Measurements from ENCODE around the gene SPRYD3. TPM values are rescaled to one million over a fixed set of nuclear protein-coding genes. Genes with fewer than 3 reads are reported as not detected.
"Not testable (repeated sequence)": the region's sequence is repeated elsewhere in the genome, so short reads cannot be mapped to it uniquely, and the experiment has no call there.

Gene SPRYD3, protein sequence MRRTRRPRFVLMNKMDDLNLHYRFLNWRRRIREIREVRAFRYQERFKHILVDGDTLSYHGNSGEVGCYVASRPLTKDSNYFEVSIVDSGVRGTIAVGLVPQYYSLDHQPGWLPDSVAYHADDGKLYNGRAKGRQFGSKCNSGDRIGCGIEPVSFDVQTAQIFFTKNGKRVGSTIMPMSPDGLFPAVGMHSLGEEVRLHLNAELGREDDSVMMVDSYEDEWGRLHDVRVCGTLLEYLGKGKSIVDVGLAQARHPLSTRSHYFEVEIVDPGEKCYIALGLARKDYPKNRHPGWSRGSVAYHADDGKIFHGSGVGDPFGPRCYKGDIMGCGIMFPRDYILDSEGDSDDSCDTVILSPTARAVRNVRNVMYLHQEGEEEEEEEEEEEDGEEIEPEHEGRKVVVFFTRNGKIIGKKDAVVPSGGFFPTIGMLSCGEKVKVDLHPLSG
- 10 to 100 TPM; 30.7 to 34.9 TPM for total RNA-seq
- long read RNA-seq, transcript SPRYD3-201 (11 exons, 2,932 nt) = major isoform, 39 of 48 reads
- long read RNA-seq, partial matches to known transcripts = 6 of 48 reads
- long read RNA-seq, other reads (novel, unspliced or antisense) = 3 of 48 reads

DNA sequence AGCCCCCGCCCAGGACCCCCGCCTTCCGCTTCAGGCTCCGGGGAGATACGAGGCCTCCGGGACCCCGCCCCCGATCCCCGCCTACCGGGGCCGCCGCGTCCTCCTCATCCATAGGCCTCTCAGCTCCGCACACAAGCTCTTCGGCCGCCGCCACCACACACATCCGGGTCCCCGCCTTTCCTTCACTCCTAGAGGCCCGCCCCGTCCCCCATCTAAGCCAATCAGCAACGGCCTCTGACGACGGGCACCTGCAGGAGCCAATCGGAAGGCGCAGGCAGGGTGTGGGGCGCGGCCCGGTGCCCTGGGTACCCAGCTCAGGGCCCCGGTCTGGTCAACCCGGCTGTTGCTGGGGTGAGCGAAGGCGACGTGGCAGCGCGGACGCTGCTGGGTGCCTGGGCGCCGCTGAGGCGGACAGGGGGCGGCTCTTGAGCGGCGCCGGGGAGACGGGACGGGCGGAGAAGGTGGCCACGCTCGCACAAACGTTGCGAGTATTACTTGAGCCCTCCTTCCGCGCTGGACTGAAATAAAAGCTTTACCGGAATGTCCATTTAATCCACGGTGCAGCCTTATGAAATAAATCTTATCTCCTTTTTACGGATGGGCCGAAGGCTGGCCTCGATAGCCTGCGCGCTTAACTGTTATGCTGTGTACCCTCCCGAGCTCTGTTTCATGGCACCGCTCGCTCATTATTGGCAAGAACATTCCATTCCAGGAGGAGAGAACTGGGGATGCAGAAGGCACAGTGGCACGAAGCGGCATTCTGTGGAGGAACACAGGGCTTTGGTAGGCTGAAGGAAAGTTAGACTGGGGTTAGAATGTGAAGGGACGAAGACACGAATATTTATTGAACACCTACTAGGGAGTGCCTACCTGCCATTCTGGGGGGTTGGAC is at the start of gene SPRYD3:
TSS of gene SPRYD3 (minus strand) at position 165 of the 892 bp plus-strand sequence. CDS start at position 108, 57 bp downstream.
- peak; percentile 98 for ATAC-seq
- peak; percentile 96 to 97 for DNase-seq
- intact Hi-C loops (cut with DNase I, micrococcal nuclease) = no loop called here

DNA sequence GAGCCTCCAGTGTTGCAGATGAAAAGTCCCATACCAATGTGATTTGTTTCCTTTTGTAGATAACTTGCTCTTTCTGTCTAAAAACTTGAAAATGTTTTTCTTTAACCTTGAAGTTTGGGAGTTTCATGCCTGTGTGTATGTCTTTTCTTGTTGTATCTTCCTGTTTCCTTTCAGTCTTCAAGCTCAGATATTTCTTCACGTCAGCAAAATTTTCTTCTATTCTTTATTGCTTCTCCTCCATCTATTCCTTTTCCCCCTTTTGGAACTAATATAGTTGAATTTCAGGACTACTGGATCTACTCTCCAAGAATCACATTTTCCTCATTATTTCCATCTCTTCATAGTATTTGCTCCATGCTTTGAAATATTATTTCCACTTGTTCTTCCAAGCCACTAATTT is 48.0 kb upstream of the SPRYD3 start:
- no peak for DNase-seq
- intact Hi-C loops (cut with DNase I, micrococcal nuclease) = no loop called here
- ATAC-seq = no peak

DNA sequence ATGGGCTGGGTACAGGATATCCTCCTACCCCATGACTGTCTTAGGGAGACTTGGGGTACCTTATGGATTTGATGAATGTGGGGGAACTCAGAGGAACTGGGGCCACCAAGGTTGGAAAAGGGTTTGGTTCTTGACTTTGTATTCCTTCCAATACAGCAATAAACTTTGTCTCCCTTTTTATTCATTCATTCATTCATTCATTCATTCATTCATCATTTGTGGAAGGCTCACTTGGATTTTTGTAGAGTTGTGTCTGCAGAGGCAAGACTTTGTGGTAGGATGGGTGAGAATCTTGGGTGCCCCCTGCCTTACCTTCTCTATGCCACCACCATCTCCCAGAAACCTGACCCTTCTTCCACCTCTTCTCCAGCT is 45.1 kb upstream of the SPRYD3 start:
- intact Hi-C loops (cut with DNase I, micrococcal nuclease) = no loop called here
- no peak for ATAC-seq
- DNase-seq = no peak

DNA sequence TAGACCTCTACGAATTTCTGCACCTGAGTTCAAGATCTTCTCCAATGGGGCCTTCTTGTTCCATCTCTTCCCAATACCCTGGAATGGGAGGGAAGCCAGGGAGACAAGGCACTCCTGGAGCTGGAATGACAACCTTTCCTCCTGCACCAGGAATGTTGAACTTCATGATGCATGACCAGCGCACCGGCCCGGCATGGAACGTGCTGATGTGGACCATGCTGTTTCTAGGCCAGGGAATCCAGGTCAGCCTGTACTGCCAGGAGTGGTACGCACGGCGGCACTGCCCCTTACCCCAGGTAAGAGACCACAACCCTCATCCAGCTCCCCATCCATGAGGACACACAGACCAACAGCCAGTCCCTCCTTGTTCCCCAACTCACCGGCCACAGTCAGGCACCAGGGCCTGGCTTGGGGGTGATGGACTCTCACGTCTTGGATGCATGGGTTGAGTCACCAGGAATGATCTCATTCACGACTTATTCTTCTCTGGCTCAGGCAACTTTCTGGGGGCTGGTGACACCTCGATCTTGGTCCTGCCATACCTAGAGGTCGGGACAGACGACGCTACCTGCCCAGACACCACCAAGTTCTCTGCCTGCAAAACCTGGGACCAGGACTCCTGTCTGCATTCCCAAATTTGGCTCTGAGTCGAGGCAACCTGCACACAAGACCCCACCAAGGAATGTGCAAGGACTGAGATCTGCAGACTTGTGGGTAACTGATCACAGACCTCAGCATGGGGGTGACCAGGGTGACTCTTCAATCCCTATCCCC is 44.6 kb upstream of the SPRYD3 start:
- ATAC-seq = no peak
- no peak for DNase-seq
- intact Hi-C loops (cut with DNase I, micrococcal nuclease) = no loop called here

DNA sequence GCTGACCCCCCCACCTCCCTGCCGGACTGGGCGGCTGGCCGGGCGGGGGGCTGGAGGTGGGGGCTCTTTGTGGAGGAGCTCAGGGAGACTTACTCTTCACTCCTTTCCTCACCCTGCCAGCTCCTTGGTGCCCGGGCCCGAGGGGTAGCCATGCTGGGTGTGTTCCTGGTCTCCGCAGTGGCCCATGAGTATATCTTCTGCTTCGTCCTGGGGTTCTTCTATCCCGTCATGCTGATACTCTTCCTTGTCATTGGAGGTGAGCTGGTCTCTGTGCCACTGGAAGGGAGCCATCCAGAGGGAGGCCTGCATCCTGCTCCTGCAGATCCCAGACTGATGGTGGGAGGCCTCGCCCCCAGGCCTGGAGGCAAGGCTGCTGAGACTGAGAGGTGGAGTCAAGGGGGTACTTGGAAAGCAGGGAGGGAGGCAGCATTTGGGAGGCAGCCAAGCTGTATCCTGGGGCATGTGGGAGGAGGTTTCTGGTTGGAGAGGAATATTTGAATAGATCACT is 43.8 kb upstream of the SPRYD3 start:
- DNase-seq = no peak
- ATAC-seq = no peak
- intact Hi-C loops (cut with DNase I, micrococcal nuclease) = no loop called here

DNA sequence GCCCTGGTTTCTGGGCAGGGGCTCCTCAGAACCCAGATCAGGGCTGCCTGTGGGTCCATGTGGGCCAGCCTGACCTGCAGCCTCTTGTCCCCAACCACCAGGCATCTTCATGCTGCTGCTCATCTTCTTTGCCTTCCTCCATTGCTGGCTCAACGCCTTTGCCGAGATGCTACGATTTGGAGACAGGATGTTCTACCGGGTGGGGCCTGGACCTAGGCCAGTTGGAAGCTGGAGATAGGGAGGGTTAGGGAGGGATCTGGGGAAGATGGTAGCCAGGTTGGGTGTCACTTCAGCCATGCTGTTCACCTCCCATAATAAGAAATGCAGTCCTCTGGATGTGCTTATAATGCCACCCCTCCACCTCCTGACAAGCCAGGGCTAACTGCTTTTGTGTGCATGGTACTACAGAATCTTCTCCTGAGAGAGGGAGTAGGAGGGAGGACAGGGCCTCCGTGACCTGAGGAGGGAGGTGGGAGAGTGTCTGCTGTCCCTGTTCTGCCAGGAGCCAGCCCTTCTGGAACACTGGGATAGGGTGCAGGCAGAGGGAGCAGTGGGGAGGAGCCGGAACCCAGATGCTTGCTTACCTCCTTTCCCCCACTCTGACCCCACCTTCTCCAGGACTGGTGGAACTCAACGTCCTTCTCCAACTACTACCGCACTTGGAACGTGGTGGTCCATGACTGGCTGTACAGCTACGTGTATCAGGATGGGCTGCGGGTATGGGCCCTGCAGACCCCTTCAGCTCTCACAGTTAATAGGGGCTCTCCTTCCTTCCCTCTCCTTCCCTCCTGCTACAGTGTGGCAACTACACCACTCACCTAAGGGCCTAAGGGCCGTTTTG is 41.7 kb upstream of the SPRYD3 start:
- no peak for ATAC-seq
- DNase-seq = no peak
- intact Hi-C loops (cut with DNase I, micrococcal nuclease) = no loop called here

DNA sequence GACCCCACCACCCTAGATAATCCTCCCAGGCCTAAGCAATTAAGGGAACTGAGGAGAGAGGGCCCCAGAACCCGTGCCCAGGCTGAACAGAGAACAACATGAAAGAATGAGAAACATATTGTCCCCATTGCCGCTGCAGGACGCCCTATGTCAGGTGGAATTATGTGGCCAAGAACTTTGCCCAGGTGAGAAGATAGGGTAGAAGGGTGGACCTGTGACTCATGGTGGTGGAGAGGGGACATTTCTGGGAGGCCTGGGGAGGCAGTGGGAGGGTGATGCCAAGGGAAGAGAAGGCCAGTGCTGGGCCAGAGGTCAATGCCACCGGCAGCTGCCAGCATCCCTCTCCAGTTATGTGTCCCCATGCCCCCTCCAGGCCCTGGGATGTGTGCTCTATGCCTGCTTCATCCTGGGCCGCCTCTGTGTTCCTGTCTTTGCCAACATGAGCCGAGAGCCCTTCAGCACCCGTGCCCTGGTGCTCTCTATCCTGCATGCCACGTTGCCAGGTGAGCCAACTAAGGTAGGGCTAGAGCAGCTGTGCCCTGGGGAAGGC is 39.6 kb upstream of the SPRYD3 start:
- intact Hi-C loops (cut with DNase I, micrococcal nuclease) = no loop called here
- DNase-seq = no peak

DNA sequence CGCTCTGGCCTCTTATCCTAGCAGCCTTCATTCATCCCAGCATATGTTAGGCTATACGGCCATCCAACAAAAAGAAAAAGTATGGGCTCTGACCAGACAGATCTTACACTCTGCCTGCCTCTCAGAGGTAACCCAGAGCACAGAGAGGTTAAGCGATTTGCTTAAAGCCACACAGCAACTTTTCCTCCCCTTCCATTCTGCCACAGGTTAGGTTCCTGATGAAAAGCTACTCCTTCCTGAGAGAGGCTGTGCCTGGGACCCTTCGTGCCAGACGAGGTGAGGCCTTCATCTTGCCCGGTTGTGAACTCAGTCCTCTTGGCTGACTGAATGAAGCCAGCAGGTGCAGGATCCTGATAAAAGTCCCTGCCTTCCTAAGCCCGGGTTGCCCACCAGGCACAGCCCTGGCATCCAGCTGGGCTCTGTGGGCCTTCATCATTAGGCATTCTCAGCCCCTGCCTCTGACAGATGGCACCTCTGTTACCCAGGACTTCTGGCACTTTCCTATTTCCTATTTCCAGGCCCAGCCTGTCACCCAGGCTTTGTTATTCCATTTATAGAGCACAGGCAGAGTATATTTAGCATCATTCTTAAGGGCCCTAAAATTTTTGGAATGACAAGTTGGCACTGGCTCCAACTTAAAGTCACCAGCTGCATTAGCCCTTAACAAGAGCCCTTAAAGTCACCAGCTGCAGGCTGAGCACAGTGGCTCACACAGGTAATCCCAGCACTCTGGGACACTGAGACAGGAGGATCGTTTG is 36.9 kb upstream of the SPRYD3 start:
- ATAC-seq (no peak), DNase-seq (no peak)
- intact Hi-C loops (cut with DNase I, micrococcal nuclease) = no loop called here

More for the DNA sequence above, 39.6 kb upstream of the SPRYD3 start:
- ATAC-seq = no peak

DNA sequence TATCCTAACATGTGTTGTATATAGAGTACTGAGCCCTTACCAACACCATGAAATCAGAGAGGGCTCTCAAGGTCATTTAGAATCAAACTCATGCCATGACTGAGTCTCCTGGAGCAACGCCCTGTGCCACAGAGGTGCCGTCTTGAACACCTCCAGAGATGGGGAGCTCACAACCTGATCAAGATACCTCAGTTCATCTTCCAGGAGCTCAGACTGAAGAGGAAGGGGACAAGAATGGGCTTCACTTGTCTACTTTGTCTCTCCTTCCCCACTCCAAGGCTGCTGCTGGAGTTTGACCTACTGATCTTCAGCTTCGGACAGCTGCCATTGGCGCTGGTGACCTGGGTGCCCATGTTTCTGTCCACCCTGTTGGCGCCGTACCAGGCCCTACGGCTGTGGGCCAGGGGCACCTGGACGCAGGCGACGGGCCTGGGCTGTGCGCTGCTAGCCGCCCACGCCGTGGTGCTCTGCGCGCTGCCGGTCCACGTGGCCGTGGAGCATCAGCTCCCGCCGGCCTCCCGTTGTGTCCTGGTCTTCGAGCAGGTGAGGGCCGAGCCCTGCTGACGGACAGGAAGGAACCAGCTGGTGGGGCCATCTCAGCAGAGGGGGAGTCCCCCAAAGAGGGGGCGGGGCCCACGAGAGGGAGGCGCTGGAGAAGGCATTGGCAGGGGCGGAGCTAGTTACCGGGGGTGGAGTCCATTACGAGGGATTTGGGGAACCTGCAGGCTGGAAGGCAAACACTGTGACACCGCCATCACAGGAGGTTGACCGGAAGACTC is 36.1 kb upstream of the SPRYD3 start:
- ATAC-seq = no peak
- intact Hi-C loops (cut with DNase I, micrococcal nuclease) = no loop called here
- DNase-seq = no peak

DNA sequence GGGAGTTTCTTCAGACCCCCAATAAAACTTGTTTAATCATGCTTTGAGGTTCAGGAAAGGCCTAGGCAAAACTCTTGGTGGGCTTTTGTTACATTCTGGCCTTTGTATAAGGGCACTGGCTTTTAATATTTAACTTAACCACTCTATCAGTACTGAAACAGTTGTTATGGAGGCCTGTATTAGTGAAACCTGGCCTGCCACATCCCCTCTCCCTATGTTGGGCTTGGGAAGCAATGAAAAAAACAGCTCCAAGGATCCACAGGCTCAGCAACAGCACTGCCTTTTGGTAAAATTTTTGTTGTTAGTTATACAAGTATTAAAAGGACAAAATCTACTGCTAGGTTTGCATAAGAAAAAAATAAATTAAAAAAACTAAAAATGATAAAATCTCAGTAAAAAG is 34.8 kb upstream of the SPRYD3 start:
- DNase-seq (no peak), ATAC-seq (no peak)
- intact Hi-C loops (cut with DNase I, micrococcal nuclease) = no loop called here

DNA sequence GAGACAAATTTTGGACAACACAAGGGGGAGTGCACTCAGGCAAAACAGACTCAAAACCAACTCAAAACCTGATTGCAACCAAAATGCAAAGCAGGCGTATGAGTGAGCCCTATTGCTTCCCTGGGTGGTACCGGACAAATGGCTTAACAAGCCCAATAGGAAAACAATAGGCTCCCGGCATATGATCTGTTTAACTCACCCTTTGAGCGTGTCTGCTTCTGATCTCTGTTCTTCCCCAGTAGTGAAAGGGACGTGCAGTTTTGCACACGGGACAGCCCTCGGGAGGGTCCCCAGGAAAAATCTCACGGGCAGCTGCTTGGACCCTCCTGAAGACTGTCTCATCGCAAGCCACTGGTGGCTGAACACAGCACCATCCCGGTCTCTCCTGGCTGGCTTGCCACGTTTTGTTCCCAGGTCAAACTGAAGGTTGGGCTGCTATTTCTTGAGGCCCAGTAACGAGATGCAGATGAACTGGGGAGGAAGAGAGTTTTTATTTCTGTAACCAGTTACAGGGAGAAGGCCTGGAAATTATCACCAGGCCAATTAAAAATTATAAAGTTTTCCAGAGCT is 34.0 kb upstream of the SPRYD3 start:
- peak; percentile 26 for ATAC-seq
- DNase-seq = no peak
- intact Hi-C loops (cut with DNase I, micrococcal nuclease) = no loop called here

DNA sequence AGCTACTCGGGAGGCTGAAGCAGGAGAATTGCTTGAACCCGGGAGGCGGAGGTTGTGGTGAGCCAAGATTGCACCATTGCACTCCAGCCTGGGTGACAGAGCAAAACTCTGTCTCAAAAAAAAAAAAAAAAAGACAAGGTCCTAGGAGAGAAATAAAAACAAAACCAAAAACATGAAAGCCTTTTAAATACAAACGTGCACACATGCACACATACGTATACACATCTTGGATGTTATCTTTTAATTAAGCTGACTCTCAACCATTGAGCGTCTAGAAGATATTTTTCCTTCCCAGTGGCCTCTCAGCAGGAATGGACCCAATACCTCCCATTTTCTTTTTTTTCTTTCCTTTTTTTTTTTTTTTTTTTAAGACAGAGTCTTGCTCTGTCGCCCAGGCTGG is 33.2 kb upstream of the SPRYD3 start:
- intact Hi-C loops (cut with DNase I, micrococcal nuclease); DNase-seq; ATAC-seq: not testable (repeated sequence)

DNA sequence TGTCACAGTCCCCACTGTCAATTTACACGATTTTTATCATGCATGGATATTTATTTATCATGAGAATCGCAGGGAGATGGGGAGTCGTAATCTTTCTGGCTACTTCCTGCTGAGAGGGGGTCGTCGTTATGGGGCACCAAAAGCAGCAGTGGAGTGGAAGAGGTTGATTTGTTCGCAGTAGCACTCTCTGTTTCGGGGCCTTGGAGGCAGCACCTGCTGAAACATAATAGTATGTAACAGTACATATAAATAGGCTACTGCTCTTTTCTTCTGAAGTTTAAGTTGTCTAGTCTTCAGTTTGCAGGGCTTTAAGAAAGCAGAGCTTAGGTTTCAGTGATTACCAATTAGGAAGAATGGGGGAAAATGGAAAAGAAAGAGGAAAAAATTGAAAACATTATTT is 27.9 kb upstream of the SPRYD3 start:
- no peak for ATAC-seq
- intact Hi-C loops (cut with DNase I, micrococcal nuclease) = no loop called here
- DNase-seq = no peak

DNA sequence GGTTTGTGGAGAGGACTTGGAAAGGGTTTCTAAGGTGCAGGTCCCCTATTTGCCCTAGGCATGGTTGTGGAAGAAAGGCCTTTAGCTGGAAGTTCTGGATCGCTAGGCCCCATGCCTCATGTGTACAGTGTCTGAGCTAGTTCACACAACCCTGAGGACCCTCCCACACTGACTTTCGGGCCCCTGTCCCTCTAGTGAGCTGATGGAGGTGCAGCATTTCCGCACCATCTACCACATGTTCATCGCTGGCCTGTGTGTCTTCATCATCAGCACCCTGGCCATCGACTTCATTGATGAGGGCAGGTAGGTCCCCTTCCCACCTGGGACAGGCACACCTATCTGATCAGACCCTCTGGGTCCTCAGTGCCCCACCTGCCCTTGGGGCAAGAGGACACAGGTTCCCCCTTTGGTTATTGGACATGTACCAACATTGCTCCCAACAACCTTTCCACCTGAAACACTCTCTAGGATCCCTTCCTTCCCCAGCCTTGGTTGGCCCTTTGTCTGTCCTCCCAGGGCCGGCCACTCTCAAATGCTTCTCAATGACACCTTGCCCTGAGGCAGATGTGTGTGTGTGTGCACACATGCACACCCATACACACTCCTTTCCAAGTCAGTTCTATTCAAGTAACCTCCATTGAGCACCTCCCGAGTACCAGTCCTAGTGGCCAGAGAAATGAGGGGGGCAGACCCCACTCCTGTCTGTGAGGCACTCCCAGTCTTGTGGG is 26.7 kb upstream of the SPRYD3 start:
- intact Hi-C loops (cut with DNase I, micrococcal nuclease) = no loop called here
- DNase-seq = no peak
- no peak for ATAC-seq

DNA sequence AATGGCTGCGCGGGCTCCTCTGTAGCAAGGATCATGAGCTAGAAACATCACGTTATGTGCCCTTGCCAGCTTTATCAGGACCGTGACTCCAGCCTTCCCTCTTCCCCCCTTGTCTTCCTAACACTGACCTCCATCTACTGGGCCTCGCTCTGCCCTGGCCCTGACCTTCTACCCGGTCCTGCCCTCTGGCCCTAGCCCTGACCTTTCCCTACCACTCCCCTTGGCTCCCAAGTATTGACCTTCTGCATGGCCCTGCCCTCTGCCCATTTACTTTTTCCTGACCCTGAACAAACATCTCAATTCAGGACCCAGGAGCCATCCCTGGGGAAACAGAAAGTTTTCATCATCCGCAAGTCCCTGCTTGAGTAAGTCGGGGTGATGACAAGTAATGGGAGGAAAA is 26.1 kb upstream of the SPRYD3 start:
- ATAC-seq = no peak
- intact Hi-C loops (cut with DNase I, micrococcal nuclease) = no loop called here
- DNase-seq = no peak
